Loucy (cell line): ENCODE results near the gene EGFL7.

Experiments
- CTCF ChIP-seq: fragments of 200-600 bp; sonication (generic); conservative IDR thresholded peaks from 2 replicates; pipeline ENCODE4 v1.5.1; 2014; ENCODE audit warnings: mild to moderate bottlenecking, antibody characterized with exemption, low read length
- EZH2phosphoT487 ChIP-seq: fragments of 200-600 bp; IDR thresholded peaks from 2 replicates; pipeline ENCODE4 v1.6.1; 2018; ENCODE audit warnings: antibody characterized with exemption, mild to moderate bottlenecking, moderate library complexity, borderline replicate concordance

DNA sequence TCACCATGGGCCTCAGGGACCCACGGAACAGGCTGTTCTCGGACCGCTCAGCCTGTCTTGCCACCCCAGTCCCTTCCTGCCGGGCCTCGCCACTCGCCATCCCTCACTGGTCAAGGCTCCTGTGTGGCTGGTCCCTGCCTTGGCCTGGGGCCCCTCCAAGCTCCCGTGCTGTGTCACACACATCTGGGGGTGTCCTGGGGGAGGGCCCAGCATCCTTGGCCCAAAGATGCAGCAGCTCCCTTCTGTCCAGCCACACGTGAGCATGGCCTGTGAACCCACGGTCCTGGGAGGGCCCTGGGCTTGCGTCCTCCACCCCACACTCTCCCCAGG lies 425 bp upstream of the EGFL7 start:
- TF ChIP-seq EZH2phosphoT487 (no peak), CTCF (no peak)
